ENCODE results near the gene RAB27B.

- TF ChIP-seq POLR2A (IDR thresholded peaks at IDR 0.05): no peak
- TF ChIP-seq, protein P1, sequence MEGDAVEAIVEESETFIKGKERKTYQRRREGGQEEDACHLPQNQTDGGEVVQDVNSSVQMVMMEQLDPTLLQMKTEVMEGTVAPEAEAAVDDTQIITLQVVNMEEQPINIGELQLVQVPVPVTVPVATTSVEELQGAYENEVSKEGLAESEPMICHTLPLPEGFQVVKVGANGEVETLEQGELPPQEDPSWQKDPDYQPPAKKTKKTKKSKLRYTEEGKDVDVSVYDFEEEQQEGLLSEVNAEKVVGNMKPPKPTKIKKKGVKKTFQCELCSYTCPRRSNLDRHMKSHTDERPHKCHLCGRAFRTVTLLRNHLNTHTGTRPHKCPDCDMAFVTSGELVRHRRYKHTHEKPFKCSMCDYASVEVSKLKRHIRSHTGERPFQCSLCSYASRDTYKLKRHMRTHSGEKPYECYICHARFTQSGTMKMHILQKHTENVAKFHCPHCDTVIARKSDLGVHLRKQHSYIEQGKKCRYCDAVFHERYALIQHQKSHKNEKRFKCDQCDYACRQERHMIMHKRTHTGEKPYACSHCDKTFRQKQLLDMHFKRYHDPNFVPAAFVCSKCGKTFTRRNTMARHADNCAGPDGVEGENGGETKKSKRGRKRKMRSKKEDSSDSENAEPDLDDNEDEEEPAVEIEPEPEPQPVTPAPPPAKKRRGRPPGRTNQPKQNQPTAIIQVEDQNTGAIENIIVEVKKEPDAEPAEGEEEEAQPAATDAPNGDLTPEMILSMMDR (IDR thresholded peaks at IDR 0.05): no peak
These were observed 86.5 kb downstream of the RAB27B start for GRCh38 chr18:54914816-54915215.

Measured in uterus (tissue), 2 donors.